HepG2 (cell line): ENCODE measurements around the gene NDUFA5. TPM values are rescaled to one million over a fixed set of nuclear protein-coding genes. Genes with fewer than 3 reads are reported as not detected.

Experiments
- ATAC-seq: fragments of 200-7000 bp; cut with Tn5 transposase; 3 replicates; pipeline ENCODE4 v1.9.1; 2020; ENCODE audit warnings: mild to moderate bottlenecking, moderate library complexity
- BruUV-seq: library from RNA; stranded (reverse); fragments of 400-500 nt; replicated peaks from 2 replicates; lab custom pipeline; 2021; lab: Mats Ljungman, UMichigan
- CTCF ChIA-PET: fragments of 300-600 bp; formaldehyde crosslinking; extraction: SDS; loops from one replicate; lab custom pipeline; 2021; ENCODE audit warnings: low total read pairs, inconsistent platforms, low intra/inter-chr PET ratio; lab: Yijun Ruan, JAX
- POLR2A ChIA-PET: fragments of 350-600 bp; sonication (Branson Sonifier 250); formaldehyde crosslinking; loops from one replicate; lab custom pipeline; 2020; ENCODE audit warnings: antibody characterized with exemption, inconsistent platforms; lab: Yijun Ruan, JAX
- DNase-seq: peaks from one replicate; pipeline ENCODE4 v3.0.0-alpha.2; 2015; ENCODE audit warnings: low spot score
- FAIRE-seq: peaks from 3 replicates; lab custom pipeline; 2011; peaks lifted over from hg19 to GRCh38; lab: Jason Lieb, UNC
- H2AFZ ChIP-seq: one replicate; pipeline ENCODE4 v1.6.1; 2011; ENCODE audit warnings: low read length, inconsistent platforms
- H3K27ac ChIP-seq: fragments of 300-600 bp; 3 replicates; pipeline ENCODE4 v1.8.0; 2011; ENCODE audit warnings: mixed run types, mild to moderate bottlenecking, mixed read lengths, low read length, inconsistent platforms; ENCODE audit not compliant: insufficient read depth; ENCODE audit errors: extremely low read length
- H3K27me3 ChIP-seq, 2 experiments: fragments of 200-600 bp in 1 of 2; 2 replicates in 1 of 2; 3 replicates in 1 of 2; pipeline versions ENCODE4 v1.6.0 to v1.8.0; 2011; ENCODE audit warnings: low read length in 2 of 2, mild to moderate bottlenecking in 2 of 2, moderate library complexity in 2 of 2, inconsistent platforms in 1 of 2; ENCODE audit not compliant: insufficient read depth in 2 of 2, control insufficient read depth in 1 of 2
- H3K36me3 ChIP-seq, 2 experiments: fragments of 200-600 bp in 1 of 2; replicated peaks in 1 of 2; 2 replicates in 1 of 2; 3 replicates in 1 of 2; pipeline versions ENCODE4 v1.5.1 to v1.8.0; 2011; ENCODE audit warnings: low read length in 2 of 2, inconsistent platforms in 1 of 2; ENCODE audit not compliant: insufficient read depth in 2 of 2, control insufficient read depth in 1 of 2
- H3K4me1 ChIP-seq: 2 replicates; pipeline ENCODE4 v1.5.1; 2012; ENCODE audit warnings: low read length, inconsistent platforms; ENCODE audit not compliant: insufficient read depth
- H3K4me2 ChIP-seq: 2 replicates; pipeline ENCODE4 v1.6.0; 2011; ENCODE audit warnings: low read depth, low read length, inconsistent platforms
- H3K4me3 ChIP-seq, 3 experiments: fragments of 200-600 bp in 1 of 3; sonication (generic), shearing (Covaris generic) in 1 of 3; replicated peaks in 1 of 3; 2 replicates each; pipeline ENCODE4 v1.5.1; 2011 to 2016; ENCODE audit warnings: low read length in 3 of 3, inconsistent platforms in 2 of 3, low read depth in 2 of 3, mild to moderate bottlenecking in 2 of 3, control low read depth in 1 of 3, mixed read lengths in 1 of 3; ENCODE audit not compliant: insufficient read depth in 1 of 3
- H3K79me2 ChIP-seq: one replicate; pipeline ENCODE4 v1.6.1; 2011; ENCODE audit warnings: low read length, inconsistent platforms; ENCODE audit not compliant: insufficient read depth
- H3K9ac ChIP-seq: 2 replicates; pipeline ENCODE4 v1.6.0; 2011; ENCODE audit warnings: mild to moderate bottlenecking, low read depth, low read length, inconsistent platforms; ENCODE audit not compliant: insufficient read depth
- H3K9me3 ChIP-seq: 2 replicates; pipeline ENCODE4 v1.5.1; 2012; ENCODE audit warnings: mild to moderate bottlenecking, low read length
- H4K20me1 ChIP-seq: 2 replicates; pipeline ENCODE4 v1.6.0; 2011; ENCODE audit warnings: inconsistent platforms, mild to moderate bottlenecking, low read length, moderate library complexity; ENCODE audit not compliant: insufficient read depth
- ARNT ChIP-seq: fragments of 450-650 bp; IDR thresholded peaks from 2 replicates; pipeline ENCODE4 v1.6.1; 2017
- SATB2 ChIP-seq: sonication (generic); formaldehyde crosslinking; IDR thresholded peaks from 2 replicates; pipeline ENCODE4 v1.5.0; 2020; ENCODE audit warnings: missing genetic modification reagents
- SMYD3 ChIP-seq: sonication (generic); formaldehyde crosslinking; IDR thresholded peaks from 2 replicates; pipeline ENCODE4 v1.8.1; 2023; ENCODE audit warnings: mild to moderate bottlenecking, missing genetic modification reagents
- XBP1 ChIP-seq: sonication (generic); formaldehyde crosslinking; IDR thresholded peaks from 2 replicates; pipeline ENCODE4 v1.5.0; 2020; ENCODE audit warnings: missing genetic modification reagents
- ZGPAT ChIP-seq: IDR thresholded peaks from 2 replicates; pipeline ENCODE4 v1.6.1; 2016; ENCODE audit warnings: mild to moderate bottlenecking
- ZNF24 ChIP-seq: fragments of 450-650 bp; IDR thresholded peaks from 2 replicates; pipeline ENCODE4 v1.6.1; 2017; ENCODE audit warnings: antibody characterized with exemption, mild to moderate bottlenecking
- ZNF34 ChIP-seq: sonication (generic); formaldehyde crosslinking; IDR thresholded peaks from 2 replicates; pipeline ENCODE4 v1.4.0; 2020; ENCODE audit warnings: mild to moderate bottlenecking, missing genetic modification reagents, borderline replicate concordance
- ZNF543 ChIP-seq: sonication (generic); formaldehyde crosslinking; IDR thresholded peaks from 2 replicates; pipeline ENCODE4 v1.4.0; 2020; ENCODE audit warnings: mild to moderate bottlenecking, missing genetic modification reagents
- WGBS: methylation state at CpG from one replicate; pipeline ENCODE4 v1.1.6; 2017; ENCODE audit warnings: low lambda C conversion rate; 5-methylcytosine and 5-hydroxymethylcytosine counted together
- in situ Hi-C: cut with HindIII; loops from 2 replicates; pipeline ENCODE4 v1.10.0; 2017; ENCODE audit warnings: low pct_unique_long_range_greater_than_20kb; ENCODE audit not compliant: extremely low pct_ligation_motif_present
- intact Hi-C: fragments of 100-400 bp; cut with micrococcal nuclease; formaldehyde crosslinking; loops from one replicate; pipeline ENCODE4 v1.10.0; 2022; ENCODE audit not compliant: unreplicated experiment
- polyA plus RNA-seq, 8 experiments: library from polyadenylated mRNA; depleted of rRNA in 3 of 8; stranded (reverse) in 7 of 8; unstranded in 1 of 8; fragments of >200 nt; fragmentation: Illumina TruSeq in 4 of 8; extraction: Trizol in 4 of 8; gene quantifications; 2 replicates each; pipeline versions ENCODE4 v1.2.1 to v1.2.3, GENCODE V29; 2011 to 2016; ENCODE audit warnings: low read depth in 4 of 8, missing spikeins in 1 of 8, mixed read lengths in 1 of 8; ENCODE audit not compliant: insufficient read depth in 1 of 8
- total RNA-seq, 5 experiments: library from RNA; depleted of rRNA; stranded (reverse); fragments of >200 nt; fragmentation: Illumina TruSeq; extraction: Trizol; gene quantifications; 2 replicates each; pipeline ENCODE4 v1.2.3, GENCODE V29; 2016; ENCODE audit warnings: low read depth in 1 of 5
- TF ChIP-seq, protein P1 (sequence below): sonication (generic); formaldehyde crosslinking; IDR thresholded peaks from 2 replicates; pipeline ENCODE4 v1.4.0; 2020; ENCODE audit warnings: mild to moderate bottlenecking, missing genetic modification reagents
- TF ChIP-seq, protein P2 (sequence below): sonication (generic); formaldehyde crosslinking; IDR thresholded peaks from 2 replicates; pipeline ENCODE4 v1.5.1; 2020; ENCODE audit warnings: mild to moderate bottlenecking, missing genetic modification reagents, borderline replicate concordance

NDUFA5 gene
- total and polyA plus RNA-seq, 2 of the 13 experiments (the other 11 are each of a cell fraction or from before 2014, with no cell fraction given) = 16.9 to 55.9 TPM

- intact Hi-C loops = loop anchor here (10.0 kb wide), 1 partner anchor 125 kb away; no protein-coding TSS in a partner anchor
- Histone ChIP-seq H3K9me3 (no peaks in the 10 kb centered on the region), H3K27ac (no peak overlapping the region), H3K27me3 (no peaks in the 10 kb centered on the region), H3K4me2 (no peak overlapping the region), H4K20me1 (no peaks in the 10 kb centered on the region), H3K36me3 (no peaks in the 10 kb centered on the region), H3K4me3 (no peak overlapping the region), H2AFZ (no peak overlapping the region), H3K79me2 (no peaks in the 10 kb centered on the region), H3K4me1 (no peaks in the 10 kb centered on the region), H3K9ac (no peak overlapping the region)
- no peak for ATAC-seq
- ChIA-PET CTCF (no interaction called here), POLR2A (no interaction called here)
- TF ChIP-seq ARNT (no peak), ZNF24 (no peak), ZNF543 (CRISPR knock-in tag) (no peak), ZGPAT (CRISPR knock-in tag) (no peak), ZNF34 (CRISPR knock-in tag) (no peak), XBP1 (CRISPR knock-in tag) (no peak), SMYD3 (CRISPR knock-in tag) (no peak), SATB2 (CRISPR knock-in tag) (no peak)
- TF ChIP-seq, protein P1, sequence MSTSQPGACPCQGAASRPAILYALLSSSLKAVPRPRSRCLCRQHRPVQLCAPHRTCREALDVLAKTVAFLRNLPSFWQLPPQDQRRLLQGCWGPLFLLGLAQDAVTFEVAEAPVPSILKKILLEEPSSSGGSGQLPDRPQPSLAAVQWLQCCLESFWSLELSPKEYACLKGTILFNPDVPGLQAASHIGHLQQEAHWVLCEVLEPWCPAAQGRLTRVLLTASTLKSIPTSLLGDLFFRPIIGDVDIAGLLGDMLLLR (CRISPR knock-in tag) = no peak
- TF ChIP-seq, protein P2, sequence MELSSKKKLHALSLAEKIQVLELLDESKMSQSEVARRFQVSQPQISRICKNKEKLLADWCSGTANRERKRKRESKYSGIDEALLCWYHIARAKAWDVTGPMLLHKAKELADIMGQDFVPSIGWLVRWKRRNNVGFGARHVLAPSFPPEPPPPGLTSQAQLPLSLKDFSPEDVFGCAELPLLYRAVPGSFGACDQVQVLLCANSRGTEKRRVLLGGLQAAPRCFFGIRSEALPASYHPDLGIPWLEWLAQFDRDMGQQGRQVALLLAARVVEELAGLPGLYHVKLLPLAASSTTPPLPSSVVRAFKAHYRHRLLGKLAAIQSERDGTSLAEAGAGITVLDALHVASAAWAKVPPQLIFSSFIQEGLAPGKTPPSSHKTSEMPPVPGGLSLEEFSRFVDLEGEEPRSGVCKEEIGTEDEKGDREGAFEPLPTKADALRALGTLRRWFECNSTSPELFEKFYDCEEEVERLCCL (CRISPR knock-in tag) = no peak
- in situ Hi-C loops = no loop called here
- no peak for FAIRE-seq
- DNase-seq = no peak
- BruUV-seq = no TSS peak
- 19% methylated on average over 8 of the region's 8 CpGs for WGBS
Observed at GRCh38 chr7:123499211-123499970, 58.2 kb downstream of the NDUFA5 start.
